Erythroblast (primary cell): Measurements from ENCODE around the gene ENPP5.

Source experiments
- GATA1 ChIP-seq: IDR thresholded peaks from 2 replicates; pipeline ENCODE4 v1.6.1; 2011; ENCODE audit warnings: low read depth, mild to moderate bottlenecking, control low read depth, low read length, moderate library complexity
- POLR2A ChIP-seq: IDR thresholded peaks from 2 replicates; pipeline ENCODE4 v1.6.1; 2011; ENCODE audit warnings: mild to moderate bottlenecking, low read length

GRCh38 chr6:46135176-46135575, 35.6 kb downstream of the ENPP5 start:
- TF ChIP-seq POLR2A (no peak), GATA1 (no peak)
